Middle frontal gyrus (tissue), 1 donor: Measurements from ENCODE around the gene PRCP.

ENCODE experiments used
- DNase-seq: peaks from one replicate; pipeline ENCODE4 v3.0.0-alpha.2; 2015; ENCODE audit warnings: low spot score; ENCODE audit errors: extremely low spot score

The PRCP gene

DNA sequence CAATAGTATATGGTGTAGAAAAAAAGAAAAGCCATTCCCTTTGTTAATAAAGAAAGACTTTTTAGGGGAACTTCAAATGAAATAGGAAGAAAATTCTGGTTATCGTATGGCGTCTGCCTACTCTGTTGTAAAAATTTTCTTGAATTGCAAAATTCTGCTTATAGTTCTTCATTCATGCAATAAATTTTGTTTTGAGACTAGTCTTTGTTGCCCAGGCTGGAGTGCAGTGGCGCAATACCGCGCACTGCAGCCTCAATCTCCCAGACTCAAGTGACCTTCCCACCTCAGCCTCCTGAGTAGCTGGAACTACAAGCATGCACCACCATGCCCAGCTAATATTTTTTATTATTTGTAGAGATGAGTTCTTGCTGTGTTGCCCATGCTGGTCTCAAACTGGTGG lies 7.1 kb upstream of the PRCP start:
- no peak for DNase-seq

DNA sequence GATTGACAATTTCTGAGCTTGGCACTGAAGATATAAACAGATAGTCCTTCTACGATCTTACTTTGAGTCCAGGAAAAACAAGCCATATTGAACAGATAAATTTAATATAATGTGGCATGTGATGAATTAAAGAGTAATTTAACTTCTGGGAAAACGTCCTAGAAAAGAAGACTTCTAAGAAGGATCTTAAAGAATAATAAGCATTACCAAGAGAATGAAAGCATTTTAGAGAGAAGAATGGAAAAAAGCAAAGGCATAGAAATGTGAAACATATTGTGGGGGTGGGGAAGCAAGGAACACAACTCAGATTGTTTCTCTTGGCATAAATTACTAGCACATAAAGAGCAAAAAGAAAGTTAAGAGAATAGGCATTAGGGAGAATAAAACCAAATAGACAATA lies 6.7 kb upstream of the PRCP start:
- DNase-seq: no peak

DNA sequence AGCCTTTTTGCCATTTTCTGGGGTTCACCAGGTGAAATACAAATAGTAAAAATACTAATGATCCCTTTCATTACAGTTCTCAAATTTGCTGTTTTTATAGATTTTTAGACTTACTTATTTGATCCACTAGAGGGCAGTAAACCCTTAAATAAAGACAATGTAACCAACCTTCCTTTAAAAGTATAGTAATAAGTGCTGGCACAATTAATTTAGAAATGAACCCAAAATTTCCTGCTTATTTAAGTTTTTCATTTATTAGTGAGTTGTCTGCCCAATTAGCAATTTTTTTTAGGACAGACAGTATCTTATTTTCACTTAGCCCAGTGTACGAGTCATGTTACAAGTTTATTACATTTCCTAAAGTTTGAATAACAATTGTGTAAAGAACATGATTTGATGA lies 6.0 kb upstream of the PRCP start:
- DNase-seq: no peak

DNA sequence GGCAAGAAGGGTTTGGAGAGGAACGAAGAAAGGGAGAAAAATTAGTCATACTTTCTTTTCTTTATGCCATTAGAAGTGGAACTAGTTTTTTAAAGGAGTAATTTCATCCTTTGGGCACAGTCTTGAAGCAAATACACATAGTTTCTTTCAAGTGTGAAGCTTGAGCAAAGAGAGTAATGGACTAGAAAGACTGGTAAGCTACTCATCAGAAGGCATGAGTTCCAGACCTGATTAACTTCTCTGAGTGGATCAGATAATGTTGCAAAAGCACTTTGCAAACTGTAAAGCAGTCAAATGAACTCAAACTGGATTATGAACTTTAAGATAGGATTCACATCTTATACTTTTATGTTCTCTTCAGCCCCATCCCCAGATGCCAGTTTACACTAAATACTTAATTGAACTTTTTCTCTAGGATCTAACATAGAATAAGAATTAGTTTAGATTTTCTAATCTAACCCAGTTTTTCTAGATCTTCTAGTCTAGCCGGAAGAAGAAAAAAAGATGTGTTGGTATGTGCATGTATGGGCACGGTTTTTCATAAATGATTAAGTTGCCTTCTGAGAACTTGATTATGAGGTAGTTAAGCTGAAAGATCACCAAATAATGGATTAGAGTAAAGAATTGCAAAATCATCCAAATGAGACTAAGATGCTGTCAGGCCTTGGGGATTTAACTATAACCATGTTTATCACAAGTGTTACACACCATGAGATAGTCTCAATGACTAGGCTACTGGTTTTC lies 3.8 kb upstream of the PRCP start:
- DNase-seq: no peak

DNA sequence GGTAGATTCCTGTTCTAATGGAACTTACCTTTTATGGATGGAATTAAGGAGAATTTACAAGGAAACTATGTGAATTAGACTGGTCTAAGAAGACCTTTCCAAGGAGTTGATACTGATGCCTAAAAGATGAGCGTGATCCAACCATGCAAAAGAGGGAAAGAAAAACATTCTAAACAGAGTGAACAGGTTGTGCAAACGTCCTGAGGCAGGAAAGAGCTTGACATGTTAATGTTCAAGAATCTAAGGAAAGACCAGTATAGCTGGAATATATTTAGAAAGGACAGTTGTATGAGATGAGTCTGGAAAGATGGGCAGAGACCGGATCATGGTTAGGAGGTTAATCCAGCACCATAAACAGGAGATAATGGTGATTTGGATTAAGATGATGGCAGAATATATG lies 2.6 kb upstream of the PRCP start:
- no peak for DNase-seq

DNA sequence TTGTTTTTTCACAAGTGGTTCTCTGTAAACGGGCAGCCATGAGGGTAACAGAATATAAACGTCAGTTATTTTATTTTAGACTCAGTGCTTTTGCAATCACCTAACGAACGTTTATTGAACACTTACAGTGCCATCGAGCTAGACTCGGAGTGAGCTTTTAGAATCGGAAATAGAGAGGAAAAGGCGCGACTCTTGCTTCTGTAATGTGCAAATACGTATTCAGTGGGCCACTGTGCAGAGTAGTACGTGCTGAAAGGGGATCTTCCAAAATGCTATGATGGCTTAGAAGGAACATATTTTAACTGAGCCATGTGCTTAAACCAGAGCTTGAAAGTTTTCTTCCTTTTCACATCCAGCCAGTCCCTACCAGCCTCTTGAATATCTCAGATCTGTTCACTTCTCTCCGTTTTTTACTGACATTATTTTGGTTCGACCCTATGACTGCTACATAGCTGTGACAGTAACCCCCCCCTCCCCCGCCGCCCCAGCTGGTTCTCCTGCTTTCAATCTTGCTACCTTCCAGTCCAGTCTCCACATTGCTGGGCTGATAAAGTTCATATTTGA lies 1.8 kb upstream of the PRCP start:
- DNase-seq: no peak

DNA sequence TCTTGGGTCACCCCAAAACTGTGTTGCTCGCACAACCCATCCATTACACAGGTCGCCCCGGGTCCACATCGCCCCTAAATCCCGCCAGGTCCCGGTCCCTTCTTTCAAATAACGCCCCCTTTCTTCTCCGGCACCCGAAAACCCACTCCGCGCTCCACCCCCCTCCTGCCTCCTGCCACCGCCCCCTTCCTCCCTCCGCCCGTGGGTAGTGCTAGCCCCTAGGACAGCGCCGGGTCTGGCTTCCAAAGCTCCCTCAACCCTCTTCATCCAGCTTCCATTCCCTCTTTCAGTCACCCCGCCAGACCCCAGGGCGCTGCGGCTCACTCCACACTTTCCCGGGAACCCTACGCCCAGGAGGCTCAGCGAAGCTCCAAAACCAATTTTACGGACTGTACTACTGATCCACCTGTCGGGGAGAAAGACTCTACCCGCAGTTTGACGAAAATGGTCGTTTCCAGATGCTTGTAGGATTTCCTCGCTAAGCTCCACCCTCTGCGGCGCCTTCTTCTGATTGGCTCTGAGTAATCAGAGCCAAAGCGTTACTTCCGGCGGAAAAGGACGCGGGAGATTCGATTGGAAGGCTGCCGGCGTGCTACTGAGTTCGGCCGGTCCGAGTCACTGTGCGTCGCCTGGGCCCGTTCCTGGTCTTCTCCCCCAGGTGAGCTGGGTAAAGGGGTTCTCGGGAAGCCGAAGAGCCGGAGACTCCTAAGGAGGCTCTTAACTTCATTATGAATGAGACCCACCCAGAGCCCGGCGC lies 1.1 kb upstream of the PRCP start, which contains the start of gene DDIAS:
Gene DDIAS (plus strand): TSS at position 572 of the 757 bp plus-strand sequence. CDS start 13,003 bp downstream, outside the sequence.
- DNase-seq: peak; percentile 89

DNA sequence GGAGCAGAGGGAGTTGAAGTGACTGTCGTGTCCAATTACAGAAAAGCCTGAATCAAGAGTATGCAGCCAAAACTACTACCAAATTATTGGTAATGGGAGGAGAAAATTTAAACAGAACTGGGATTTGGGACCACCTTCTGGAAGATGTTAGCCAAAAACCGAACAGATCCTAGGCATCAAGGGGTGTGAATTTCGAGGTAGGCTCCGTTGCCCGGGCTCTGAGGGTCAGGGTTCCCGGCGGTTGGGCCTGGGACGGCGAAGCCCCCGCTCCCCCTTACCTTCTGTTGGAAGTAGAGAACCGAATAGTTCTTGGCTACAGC lies 313 bp downstream of the PRCP start:
- DNase-seq: no peak

DNA sequence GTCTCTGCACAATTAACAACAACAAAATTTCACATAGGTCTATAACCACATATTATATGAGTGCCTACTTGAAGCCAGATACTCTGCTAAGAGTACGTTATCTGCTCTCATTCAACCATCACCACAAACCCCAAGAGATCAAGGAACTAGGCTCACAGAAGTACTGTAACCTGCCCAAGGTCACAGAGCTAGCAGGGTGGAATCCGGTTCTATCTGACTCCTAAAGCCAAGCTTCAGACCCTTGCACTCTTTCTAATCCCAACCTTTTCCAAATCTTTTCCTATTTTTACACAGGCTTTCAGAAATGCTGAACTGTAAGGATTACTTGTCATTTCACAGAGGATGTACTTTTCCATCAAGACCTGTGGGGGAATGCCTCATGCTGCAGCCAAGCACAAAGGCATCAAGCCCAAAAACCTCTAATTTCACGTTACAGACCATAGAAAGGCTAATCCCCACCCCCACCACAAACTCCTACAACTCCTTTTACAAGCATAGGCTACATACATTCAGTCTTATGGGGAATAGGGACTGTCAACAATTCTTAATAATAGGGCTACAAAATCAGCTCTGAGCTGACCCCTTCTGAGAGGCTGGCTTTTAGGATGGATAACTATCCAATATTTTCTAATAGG lies 927 bp downstream of the PRCP start:
- no peak for DNase-seq

DNA sequence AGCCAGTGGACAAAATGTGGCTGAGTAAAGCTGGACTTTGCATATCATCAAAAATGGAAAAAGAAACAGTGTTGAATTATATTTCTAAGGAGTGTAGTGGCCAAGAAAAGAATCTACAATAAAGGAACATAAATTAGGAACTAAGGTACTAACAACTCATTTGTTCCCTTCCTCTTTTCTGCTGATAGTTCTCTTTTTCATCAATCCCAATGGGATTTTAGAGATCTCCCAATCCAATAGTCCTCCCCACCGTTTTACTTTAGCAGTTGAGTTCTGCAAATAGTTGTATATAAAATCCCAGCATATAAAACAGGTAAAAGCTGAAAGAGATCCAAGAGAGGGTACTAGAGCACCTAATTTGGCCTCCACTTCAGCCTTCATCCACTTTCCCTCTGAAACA lies 2.0 kb downstream of the PRCP start:
- no peak for DNase-seq

DNA sequence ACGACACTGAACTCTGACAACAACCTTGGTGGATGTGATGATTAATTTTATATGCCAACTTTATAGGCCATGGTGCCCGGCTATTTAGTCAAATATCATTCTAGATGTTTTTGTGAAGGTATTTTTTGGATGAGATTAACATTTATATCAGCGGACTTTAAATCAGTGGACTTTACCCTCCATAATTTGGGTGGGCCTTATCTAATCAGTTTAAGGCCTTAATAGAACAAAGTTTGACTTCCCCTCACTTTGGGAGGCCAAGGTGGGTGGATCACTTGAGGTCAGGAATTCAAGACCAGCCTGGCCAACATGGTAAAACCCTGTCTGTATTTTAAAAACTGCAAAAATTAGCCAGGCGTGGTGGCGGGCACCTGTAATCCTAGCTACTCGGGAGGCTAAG lies 4.0 kb downstream of the PRCP start:
- DNase-seq: no peak

DNA sequence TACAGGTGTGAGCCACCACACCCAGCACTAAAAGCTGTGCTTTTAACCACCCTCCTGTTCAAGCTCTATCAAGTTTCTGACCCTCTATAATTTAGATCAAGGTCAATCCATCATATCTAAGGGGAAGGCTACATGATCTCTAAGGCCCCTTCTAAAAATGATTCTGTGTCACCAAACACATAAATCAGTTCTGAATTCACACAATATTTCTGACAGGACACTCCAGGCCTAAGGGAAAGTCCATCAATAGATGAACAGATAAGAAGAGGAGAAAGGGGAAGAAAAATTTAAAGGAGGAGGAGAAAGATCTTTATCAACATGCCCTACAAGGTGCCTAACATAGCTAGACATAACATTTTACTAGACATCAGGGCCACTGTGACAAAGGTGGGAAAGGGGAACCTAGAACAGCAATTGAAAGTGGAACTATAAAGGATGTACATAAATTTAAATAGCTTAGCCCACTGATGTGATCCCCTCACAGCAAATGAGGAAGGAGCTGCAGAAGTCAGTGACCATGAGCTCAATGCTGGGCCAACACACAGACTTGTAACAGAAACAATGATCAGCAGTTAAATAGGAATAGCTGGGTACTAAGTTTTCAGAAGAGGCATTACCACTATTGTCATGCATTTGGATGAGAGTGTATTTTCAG lies 4.7 kb downstream of the PRCP start:
- no peak for DNase-seq

DNA sequence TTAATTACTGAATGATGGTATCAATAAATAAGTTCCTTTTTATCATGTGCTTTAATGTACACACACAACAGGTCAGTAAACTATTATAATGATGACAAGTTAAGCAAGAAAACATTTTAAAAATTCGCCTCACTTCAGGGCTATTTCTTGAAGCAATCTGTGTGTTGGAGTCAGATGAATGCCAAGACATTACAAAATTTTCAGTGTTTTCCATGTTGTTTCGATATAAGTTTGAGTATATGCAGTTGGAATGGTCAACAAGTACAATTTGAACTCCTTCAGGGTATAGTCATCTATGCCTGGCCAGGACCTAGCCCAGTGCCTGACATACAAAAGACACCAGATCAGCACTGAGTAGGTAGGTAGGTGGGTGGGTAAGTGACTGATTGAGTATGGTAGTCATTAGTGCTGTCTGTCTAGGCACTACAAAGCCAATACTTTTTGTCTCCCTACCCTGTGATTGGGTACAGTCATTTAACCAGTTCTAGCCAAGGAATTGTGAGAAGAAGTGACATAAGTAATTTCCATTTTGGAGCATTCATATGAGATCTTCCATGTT lies 7.5 kb downstream of the PRCP start:
- no peak for DNase-seq

DNA sequence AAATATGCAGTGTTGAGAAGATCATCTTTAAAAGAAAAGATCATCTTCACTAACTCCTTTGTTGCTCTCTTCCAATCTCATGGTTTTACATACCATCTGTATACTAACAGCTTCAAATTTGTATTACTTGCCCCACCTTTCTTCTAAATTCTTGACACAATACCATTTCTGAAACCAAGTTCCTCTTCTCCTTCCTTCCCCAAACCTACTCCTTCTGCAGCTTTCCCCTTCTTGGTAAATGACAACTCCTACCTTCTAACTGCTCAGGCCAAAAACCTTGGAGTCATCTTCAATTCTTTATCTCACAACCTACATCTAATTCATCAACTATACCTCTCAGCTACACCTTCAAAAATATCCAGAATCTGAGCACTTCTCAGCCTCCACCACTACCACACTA lies 9.3 kb downstream of the PRCP start:
- no peak for DNase-seq

DNA sequence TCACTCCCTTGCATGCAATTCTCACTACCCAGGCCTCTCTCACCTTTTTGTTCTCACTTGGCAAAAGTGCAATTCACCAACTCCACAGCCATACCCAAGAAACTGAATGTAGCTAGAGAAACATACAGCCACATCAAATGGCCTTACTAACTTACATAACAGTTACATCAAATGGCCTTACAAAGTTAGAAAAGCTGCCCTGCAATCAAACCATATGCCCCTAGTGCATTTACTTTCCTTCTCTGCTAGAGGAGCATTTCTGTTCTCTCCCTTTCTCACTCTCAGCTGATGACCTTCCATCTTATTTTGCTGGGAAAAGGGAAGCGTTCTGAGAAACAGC lies 10.3 kb downstream of the PRCP start:
- no peak for DNase-seq

DNA sequence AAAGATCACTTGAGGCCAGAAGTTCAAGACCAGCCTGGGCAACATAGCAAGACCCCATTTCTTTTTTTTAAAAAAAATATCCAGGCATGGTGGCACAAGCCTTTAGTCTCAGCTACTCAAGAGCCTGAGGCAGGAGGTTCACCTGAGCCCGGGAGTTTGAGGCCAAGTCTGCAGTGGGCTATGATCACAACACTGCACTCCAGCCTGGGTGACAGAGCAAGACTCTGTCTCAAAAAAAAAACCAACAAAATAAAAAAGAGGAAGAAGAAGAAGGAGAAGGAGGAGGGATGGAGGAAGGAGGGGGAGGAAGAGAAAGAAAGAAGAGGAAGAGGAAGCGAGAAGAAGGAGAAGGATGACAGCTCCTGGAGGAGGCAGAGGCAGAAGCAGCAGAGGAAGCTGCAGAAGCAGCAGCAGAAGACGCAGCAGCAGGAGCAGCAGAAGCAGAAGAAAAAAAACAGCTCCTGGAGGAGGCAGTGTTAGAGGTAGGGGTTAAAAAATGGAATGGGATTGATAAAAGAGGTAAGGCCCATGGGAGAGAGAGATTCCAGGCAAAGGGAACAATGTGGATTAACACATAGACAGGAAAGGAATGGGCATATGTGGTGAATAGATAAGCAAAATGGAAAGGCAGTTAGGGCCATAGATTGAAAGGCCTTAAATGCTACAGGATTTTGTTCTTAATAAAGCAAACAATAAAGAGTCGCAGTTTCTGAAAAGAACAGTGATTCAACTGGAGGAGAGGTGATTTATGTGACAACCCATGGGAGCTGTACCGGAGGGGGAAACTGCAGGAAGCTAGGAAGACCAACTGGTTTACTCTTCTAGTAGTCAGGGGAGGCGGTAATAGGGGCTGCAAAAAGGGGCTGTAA lies 10.9 kb downstream of the PRCP start:
- DNase-seq: no peak

DNA sequence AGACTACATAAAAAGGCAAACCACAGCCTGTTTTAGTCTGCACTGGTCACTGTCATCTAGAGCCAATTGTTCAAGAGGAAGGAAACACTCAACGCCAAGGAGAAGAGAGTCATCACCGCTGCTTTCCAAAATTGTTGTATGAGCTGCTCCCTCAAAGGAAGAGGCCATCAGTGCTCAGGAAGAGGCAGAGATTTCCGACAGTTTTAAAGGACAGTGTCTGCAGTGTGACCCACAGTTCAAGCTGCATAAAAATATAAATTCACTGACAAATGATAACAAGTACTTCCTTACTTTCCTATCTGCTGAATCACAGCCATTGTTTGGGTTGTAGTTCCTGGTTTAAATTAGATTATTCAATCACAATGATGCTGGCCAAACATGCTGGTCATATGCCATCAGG lies 16.4 kb downstream of the PRCP start:
- no peak for DNase-seq

DNA sequence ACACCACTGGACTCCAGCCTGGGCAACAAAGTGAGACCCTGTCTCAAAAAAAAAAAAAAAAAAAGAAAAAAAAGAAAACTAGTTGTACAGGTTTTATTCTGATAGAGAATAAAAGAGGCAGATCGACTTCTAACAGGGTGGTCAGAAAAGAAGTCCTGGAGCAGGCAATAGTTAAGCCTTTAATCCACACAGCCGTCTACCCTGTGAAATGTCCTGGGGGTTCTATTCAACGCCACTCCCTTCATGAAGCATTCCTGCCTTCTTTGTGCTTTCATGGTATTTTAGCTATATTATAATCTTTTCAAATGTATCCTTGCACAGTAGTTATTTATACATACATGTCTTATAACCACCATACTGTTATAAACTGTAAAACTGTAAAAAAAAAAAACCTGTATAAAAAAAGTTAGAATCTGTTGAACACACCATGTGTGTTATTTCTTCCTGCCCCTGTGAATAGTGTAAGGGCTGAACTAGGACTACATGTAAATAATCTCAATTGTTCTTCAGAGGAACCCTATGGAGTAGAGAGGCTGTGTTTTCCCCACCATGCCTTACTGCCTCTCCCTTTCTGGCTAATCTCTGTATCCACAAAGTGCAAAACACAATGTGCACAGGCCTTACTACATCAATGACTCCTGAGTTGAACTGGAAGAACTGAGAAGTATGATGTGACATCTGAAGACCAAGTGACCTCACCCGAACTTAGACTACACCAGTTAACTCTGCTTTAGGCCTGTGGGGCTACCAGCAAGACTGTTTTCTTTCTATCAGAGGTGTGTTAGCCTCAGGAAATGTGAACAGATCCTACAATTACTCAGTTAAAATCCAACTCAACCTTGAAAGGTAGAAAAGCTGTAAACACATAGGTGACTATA lies 25.3 kb downstream of the PRCP start:
- DNase-seq: no peak

DNA sequence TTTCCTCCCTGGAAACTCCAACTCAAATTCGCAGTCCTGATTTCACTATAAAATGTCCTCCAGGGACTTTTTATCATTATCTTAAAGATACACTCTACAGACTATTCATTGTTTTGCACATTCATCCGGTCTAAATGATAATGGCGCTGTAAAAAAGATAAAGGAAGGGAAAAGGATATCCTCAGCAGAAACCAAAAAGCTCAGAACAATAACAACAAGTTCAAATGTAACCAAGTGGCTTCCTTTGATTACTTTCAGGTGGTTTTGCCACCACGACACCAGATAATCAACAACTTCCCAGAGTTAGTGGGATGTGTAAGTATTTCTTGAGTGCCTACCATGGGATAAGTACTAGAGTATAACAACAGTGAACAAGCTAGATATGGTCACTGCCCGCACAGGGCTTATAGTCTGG lies 26.3 kb downstream of the PRCP start:
- DNase-seq: no peak
